ENCODE measurements around the gene ACAD8.

The ACAD8 gene

DNA sequence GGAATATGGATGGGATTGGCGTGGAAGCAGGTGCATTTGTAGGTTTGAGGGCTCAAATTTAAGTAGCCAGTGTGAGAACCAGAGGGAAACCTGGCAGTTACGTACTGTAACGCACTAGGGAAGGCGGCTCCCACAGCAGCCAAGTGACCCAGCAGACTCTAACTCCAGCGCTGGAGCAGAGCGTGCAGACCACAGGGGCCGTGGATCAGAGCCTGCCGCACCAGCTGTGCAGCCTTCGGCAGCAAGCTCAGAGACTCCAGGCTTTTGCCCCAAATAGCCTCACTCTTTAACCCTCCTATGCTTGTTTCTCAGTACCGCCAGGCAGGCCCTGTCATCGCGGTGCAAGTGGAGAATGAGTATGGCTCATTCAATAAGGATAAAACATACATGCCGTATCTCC is 35.1 kb downstream of the ACAD8 start:
- H3K4me3 ChIP-seq (ENCODE audit: low read depth, low read length): no peak overlapping the region
- TF ChIP-seq, protein P1, sequence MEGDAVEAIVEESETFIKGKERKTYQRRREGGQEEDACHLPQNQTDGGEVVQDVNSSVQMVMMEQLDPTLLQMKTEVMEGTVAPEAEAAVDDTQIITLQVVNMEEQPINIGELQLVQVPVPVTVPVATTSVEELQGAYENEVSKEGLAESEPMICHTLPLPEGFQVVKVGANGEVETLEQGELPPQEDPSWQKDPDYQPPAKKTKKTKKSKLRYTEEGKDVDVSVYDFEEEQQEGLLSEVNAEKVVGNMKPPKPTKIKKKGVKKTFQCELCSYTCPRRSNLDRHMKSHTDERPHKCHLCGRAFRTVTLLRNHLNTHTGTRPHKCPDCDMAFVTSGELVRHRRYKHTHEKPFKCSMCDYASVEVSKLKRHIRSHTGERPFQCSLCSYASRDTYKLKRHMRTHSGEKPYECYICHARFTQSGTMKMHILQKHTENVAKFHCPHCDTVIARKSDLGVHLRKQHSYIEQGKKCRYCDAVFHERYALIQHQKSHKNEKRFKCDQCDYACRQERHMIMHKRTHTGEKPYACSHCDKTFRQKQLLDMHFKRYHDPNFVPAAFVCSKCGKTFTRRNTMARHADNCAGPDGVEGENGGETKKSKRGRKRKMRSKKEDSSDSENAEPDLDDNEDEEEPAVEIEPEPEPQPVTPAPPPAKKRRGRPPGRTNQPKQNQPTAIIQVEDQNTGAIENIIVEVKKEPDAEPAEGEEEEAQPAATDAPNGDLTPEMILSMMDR (IDR thresholded peaks at IDR 0.05; ENCODE audit: control insufficient read depth, extremely low read depth, insufficient read depth): no peak
- DNase-seq (ENCODE audit: low read depth): no peak

DNA sequence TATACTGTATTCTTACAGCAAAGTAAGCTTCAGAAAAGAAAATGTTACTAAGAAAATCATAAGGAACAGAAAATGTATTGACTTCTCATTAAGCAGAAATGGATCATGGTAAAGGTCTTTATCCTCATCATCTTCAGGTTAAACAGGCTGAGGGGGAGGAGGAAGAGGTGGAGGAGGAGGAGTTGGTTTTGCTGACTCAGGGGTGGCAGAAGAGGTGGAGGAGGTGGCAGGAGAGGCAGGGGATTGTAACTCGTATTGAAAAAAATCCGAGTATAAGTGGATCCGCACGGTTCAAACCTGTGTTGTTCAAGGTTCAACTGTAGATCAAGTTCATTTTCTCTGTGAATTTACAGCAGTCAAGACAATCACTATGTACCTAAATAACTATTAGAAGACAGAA is 35.8 kb downstream of the ACAD8 start:
- no peak overlapping the region for H3K4me3 ChIP-seq (ENCODE audit: low read depth, low read length)
- no peak for DNase-seq (ENCODE audit: low read depth)
- TF ChIP-seq, protein P1 (IDR thresholded peaks at IDR 0.05; ENCODE audit: control insufficient read depth, extremely low read depth, insufficient read depth): no peak

DNA sequence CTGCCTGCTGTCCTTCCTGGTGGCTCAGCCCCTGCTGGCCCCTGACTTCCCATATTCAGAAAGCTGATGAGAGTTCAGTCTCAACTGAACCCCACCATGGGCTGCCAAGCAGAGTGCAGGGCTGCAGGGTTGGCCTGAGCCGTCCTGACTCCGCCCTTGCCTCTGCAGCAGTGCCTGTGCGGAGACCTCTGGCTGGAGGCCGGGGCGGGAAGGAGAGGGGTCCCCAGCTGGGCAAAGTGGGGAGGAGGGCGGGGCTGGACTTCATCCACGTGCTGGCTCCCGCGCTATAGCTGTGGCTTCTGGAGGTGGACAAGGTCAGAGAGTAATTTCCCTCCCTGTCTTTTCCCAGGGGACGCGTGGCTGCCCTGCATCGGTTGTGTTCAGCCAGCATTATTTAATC is 36.4 kb downstream of the ACAD8 start:
- TF ChIP-seq, protein P1 (IDR thresholded peaks at IDR 0.05; ENCODE audit: control insufficient read depth, extremely low read depth, insufficient read depth): no peak
- H3K4me3 ChIP-seq (ENCODE audit: low read depth, low read length): no peak overlapping the region
- no peak for DNase-seq (ENCODE audit: low read depth)

DNA sequence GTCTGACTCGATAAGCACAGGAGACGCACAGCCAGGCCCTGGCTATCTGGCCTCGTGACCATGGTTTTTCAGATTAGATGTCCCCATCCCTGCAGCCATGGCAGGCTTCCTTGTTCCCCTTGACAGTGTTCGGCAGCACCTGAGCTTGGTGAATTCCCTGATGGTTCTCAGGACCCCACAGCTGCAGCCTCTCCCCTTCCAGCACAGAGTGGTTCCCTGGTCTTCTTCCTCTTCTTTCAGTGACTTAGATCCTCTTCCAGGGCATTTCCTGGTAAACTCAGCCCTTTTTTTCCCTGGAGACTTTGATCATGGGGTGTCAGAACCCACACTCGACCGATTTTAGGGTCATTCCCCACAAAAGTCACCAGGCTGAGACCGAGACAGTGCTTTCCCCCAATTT is 37.3 kb downstream of the ACAD8 start:
- TF ChIP-seq, protein P1 (IDR thresholded peaks at IDR 0.05; ENCODE audit: control insufficient read depth, extremely low read depth, insufficient read depth): no peak
- no peak overlapping the region for H3K4me3 ChIP-seq (ENCODE audit: low read depth, low read length)
- no peak for DNase-seq (ENCODE audit: low read depth)

DNA sequence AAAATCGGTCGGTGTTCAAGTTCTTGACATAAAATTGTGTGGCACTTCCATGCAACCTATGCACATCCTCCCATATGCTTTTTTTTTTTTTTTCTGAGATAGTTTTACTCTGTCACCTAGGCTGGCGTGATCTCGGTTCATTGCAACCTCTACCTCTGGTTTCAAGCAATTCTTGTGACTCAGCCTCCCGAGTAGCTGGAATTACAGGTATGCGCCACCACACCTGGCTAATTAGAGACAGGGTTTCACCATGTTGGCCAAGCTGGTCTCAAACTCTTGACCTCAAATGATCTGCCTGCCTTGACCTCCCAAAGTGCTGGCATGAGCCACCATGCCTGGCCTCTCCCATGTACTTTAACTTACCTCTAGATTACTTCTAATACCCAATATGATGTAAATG is 37.8 kb downstream of the ACAD8 start:
- H3K4me3 ChIP-seq (ENCODE audit: low read depth, low read length): no peak overlapping the region
- no peak for DNase-seq (ENCODE audit: low read depth)
- TF ChIP-seq, protein P1 (IDR thresholded peaks at IDR 0.05; ENCODE audit: control insufficient read depth, extremely low read depth, insufficient read depth): no peak

DNA sequence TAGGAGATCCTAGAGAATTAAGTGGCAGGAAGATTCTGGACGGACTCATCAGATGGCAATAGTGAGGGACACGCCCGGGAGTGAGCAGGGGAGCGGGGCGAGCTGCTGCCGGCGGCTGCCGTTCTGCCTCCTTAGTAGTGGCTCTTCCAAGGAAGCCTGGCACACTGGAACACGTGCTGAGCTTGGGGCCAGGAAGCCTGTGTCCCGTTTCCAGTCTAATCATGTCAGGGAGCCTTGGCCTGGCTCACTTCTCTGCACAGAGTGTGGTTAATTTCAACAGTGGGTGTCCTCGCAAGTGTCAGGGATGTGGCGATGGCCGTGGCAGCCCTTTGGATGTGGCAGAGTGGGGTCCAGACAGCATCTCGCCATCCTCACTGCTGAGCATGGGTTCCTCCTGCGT is 39.3 kb downstream of the ACAD8 start:
- no peak for DNase-seq (ENCODE audit: low read depth)
- no peak overlapping the region for H3K4me3 ChIP-seq (ENCODE audit: low read depth, low read length)
- TF ChIP-seq, protein P1 (IDR thresholded peaks at IDR 0.05; ENCODE audit: control insufficient read depth, extremely low read depth, insufficient read depth): no peak
